GM12892 (cell line): ENCODE measurements around the gene ID1.

Experiments used
- POLR2A ChIP-seq: IDR thresholded peaks from 2 replicates; pipeline ENCODE4 v1.6.1; 2011; ENCODE audit warnings: low read depth, low read length, control low read depth
- POLR2AphosphoS5 ChIP-seq: IDR thresholded peaks from 2 replicates; pipeline ENCODE4 v1.6.1; 2011; ENCODE audit warnings: low read depth, low read length, control low read depth

DNA sequence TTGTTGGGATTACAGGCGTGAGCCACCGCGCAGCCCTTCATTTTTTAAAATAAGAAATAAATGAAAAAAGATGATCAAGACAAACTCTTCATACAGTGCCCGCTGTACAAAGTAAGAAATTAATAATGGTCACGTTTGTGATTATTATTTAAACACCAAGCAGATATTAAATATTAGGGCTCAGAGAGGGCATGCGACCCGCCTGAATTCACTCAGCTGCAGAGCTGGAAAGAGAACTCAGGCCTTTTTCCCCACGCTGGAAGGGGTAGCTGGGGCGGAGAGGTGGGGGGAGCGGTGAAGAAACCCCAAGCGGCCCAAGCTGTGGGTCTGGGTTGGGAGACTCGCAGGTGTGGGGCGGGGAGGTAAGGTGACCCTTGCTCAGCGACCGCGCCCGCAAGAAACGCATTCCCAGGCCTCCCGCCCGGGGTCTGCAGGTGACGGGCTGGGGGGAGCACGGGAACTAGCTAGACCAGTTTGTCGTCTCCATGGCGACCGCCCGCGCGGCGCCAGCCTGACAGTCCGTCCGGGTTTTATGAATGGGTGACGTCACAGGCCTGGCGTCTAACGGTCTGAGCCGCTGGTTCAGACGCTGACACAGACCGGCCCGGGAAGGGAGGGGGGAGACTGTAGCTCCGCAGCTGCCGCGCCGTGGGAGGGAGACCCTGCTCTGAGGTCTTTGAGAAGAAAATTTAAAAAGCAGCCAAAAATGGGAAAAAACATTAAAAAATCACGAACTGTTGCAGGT lies 1.1 kb upstream of the ID1 start:
- no peak for TF ChIP-seq POLR2A
- no peak for TF ChIP-seq POLR2AphosphoS5
